Activated CD4-positive, alpha-beta T cell treated with anti-CD3 and anti-CD28 coated beads, Interleukin-2, amount 50 U/mL, for 48 hours (primary cell): Measurements from ENCODE around the gene ZNF664.

ENCODE experiments used
- DNase-seq, 2 experiments: peaks; one replicate each; pipeline ENCODE4 v3.0.0-alpha.2; 2020

ZNF664 gene

DNA sequence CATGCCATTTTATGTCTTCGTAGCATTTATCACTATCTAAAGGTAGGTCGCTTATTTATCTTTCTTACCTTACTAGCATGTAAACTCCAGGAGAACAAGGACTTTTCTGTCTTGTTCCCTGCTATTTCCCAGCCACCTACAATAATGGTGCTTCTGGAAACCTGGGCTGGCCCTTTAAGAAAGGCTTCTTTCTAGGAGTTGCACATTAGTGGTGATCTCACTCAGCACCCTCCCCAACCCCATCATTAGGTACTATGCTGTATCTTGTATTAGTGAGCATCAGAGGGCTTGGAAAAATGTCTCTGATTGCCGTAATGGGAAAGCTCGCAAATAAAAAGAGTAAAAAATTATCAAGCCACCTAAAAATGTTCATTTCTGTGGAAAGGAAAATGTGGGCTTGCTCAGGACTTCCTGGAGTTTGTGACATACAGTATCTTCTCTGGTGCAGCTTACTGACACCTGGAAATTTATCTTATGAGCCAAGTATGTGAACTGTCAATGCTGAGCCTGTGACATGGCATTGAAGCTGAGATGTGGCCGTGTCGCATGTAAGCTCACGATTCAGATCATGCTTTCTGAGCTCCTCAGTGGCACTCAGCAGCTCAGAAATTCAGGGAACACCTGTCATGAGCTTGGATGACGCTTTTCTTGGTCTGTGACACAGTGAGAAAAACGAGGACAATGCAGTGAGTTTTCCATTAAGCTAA lies 12.8 kb upstream of the ZNF664 start:
- DNase-seq, result no peak

DNA sequence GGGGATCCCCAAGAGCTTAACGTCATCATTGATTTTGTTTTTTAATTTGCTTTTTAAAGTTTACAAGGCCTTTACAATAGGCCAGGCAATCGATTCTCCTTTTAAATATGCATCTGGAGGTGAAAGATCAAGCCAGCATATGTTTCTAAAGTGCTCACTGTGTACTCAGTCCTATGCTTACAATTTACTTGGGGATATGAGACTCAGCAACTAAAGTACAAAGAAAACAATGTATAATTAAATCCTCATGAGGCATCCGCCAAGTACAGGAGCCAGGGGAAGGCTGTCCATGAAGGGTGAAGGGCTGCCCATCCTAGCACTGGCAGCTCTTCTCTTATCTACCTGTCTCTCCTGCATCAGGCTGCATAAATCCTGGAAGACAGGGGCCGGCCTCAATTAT lies 12.2 kb upstream of the ZNF664 start:
- DNase-seq, result no peak

GRCh38 chr12:123961585-123962345 lies 11.2 kb upstream of the ZNF664 start:
- DNase-seq, result no peak

DNA sequence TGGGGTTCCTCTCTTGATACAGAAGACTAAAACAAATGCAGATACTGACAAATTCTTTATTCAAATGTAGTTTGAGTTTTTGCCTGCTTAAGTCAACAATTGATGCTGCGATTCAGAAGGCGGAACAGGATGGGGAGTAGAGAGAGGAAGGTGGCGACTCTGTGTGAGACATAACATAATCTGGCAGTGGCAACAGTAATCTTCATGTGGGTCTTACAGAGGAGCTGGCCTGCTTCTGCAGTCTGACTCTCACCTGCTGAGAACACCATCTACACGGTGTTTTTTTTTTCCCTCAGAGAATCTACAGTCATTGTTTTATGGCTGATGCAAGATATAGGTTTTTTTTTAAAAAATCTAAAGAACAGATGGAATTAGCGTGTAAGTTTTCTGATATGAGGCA lies 10.5 kb upstream of the ZNF664 start:
- DNase-seq, result no peak

- no peak for DNase-seq
Measured at GRCh38 chr12:123963821-123964220, 9.2 kb upstream of the ZNF664 start.

GRCh38 chr12:123965382-123965781 lies 7.6 kb upstream of the ZNF664 start:
- DNase-seq, result no peak

GRCh38 chr12:123966596-123966995 lies 6.4 kb upstream of the ZNF664 start:
- no peak for DNase-seq

DNA sequence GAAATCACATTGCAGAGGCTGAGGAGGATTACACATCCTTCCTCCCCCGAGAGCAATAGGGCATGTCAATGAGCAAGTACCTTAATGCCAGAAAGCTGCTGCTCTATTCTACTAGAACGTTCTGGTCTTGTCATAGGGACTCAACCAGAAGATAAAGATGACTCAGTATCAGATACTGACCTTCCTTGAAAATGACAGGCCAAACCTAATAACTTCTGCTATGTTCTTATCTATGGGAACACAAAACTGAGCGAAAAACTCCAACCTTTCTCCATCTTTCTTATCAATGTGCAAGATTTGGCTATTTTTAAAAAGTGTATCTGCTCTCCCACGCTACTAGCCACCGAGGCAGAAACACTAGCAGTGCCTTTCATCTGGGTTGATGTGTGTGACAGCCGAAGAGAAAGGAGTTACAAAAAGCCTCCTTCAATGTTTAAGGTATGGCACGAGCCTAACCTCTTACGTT lies 5.9 kb upstream of the ZNF664 start:
- no peak for DNase-seq

DNA sequence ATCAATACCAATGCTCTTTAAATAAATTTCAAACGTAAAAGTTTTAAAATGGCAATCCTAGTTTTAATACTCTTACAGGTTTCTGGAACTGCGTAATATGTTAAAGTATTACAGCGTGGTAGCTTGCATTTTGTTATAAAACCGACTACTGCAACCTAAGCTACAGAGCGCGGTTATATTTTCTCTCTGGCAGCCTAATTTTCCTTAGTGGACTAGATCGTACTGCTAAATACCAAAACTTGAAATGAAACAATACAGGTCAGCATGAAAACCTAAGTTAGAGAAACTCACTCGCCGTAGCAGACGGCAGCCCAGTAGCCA lies 1.6 kb upstream of the ZNF664 start:
- no peak for DNase-seq

GRCh38 chr12:123971770-123972456 lies 1.1 kb upstream of the ZNF664 start:
- DNase-seq, result peak; percentile 37 to 39

DNA sequence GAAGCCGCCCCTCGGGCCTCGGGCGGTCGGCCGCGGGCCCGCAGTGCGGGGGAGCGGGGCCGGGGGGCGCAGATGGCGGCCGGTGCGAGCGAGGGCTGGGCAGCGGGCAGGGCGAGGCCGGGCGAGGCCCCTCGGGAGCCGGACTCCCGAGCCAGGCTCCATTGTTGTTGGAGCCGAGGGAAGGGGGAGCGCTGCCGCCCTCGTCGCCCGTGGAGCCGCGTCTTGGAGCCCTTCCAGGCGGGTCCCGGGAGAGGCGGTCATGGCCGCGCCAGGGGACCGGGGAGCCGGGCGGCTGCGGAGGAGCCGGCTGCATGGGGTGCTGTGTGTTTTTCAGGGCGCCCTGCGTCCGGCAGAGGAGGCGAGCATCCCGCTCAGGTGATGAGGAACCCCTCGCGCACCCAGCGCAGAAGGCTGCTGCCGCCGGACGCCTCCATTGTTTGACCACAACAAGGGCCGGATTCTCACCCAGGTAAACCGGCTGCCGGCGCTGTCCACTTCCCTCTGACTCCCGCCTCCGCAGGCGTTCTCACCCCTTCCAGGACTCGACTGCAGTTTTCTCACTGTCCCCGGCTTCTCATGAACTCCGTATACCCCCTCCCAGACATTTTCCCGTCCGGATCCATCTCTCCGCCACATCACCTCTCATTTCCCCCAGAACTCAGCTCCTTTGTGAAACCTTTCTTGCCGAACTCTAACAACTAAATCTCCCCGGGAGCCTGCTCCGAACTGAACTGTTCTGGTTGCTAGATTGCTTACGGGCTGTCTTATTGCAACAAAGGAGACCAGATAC lies 732 bp downstream of the ZNF664 start:
- DNase-seq, result peak; percentile 19 to 35

DNA sequence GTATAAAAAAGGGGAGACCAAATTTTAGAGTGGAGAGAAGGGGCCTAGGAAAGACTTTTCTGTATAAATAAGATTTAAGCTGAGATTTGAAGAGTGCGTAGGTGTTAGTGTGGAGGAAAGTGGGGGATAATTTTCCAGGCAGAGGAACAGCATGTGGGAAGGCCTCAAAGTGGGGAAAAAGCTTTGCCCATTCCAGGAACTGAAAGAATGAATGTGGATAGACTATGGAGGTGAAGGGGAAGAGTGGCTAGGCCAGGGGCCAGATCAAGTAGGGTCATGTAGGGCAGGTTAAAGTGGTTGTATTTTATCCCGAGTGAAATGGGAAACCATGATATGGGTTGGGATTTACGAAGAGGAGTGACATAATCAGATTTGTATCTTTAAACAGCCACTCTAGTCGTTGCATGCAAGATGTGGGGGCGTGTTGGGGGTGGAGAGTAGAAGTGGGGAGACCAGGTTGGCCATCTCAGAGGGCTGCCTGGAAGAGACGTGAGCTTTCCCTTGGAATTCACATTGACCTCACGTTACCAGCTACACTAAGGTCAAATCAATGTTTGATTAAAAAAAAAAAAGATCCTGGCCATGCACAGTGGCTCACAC lies 3.3 kb downstream of the ZNF664 start:
- DNase-seq, result no peak

DNA sequence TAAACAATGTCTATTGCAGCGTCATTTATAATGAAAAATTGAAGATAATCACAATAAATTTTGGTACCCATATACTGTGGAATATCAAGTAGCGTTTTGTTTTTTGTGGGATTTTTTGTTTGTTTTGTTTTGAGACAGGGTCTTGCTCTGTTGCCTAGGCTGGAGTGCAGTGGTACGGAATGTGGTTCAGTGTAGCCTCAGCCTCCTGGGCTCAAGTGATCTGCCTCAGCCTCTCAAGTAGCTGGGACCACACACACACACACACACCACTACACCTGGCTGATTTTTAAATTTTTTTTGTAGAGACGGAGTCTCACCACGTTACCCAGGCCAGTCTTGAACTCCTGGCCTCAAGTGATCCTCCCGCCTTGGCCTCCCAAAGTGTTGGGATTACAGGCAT lies 6.6 kb downstream of the ZNF664 start:
- DNase-seq, result no peak

DNA sequence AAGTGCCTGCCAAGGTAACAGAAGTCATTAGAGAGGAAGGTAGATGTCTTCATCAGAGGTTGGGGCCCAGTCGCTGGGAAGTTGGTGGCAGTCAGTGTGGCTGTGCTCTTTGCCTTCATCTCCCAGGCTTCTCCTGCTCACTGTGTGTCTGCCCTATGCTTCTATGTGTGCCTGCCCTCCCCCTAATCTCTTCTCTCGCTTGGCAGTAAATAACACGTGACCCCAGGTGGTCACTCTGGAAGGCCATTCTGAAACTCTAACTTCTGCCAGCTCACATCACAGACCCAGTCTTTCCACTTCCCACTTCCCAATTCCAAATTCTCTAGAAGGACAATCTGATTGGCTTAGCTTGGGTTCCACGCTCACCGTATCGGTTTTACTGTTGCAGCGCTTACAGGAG lies 9.3 kb downstream of the ZNF664 start:
- no peak for DNase-seq

DNA sequence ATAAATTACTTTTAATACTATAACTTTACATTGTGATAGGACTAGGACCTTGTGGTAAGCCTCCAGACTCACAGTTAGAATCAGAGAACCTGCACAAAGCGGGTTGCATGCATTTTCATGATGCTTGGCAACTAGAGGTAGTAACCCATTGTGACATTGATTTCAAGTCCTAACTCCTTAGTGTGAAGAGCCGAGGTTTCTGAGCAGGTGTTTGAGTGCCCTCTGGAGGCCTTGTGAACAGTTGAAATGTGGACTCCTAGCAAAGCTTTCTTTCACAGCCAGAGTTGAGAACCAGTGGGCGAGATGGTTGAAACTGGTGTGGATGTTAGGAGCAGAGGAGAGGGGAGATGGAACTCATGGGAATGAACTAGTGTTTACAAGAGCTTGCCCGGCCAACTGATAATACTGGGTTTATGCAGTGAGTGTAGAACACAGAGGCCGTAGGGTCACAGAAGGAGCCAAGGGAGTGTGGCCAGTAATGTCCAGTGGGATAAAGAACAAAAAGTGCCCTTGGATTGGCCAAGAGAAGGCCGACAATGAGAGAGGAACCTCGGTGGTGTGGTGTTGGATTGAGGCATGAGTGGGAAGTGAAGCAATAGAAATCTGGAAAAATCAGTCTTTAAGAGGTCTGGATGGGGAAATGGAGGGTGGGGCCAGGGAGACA lies 10.9 kb downstream of the ZNF664 start:
- DNase-seq, result peak in 1 of 2 experiments; percentile 26

GRCh38 chr12:123984903-123985302 lies 11.9 kb downstream of the ZNF664 start:
- DNase-seq, result no peak

DNA sequence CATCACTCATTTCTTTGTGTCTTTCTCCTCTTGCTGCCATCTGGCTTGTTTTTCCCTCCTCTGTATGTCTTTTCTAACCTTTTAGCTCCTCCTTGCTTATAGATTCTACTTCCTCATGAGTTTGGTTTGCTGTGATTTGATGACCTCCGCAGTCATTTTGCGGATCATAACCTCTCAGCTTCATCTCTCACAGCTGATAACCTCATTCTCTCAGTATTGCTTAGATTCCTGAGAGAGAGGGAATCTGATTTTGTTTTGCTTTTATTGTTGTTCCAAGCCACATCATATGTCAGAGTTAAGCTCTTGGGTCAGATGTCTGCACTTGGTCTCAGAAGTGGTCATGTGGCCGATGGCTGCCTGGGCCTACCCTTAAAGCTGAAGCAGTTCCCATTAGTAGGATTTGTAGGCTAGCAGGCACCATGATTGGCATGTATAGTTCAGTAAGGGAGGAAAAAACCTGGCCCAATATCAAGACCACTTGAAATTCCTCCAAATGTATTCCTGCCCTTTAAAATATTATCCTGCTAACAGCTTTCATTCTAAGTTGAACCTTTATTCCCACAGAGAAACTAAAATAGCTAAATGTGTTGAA lies 13.5 kb downstream of the ZNF664 start:
- DNase-seq, result no peak

- DNase-seq, result no peak
Measured at GRCh38 chr12:123987022-123987421, 14.0 kb downstream of the ZNF664 start.

GRCh38 chr12:123989168-123989567 lies 16.2 kb downstream of the ZNF664 start:
- DNase-seq, result no peak

DNA sequence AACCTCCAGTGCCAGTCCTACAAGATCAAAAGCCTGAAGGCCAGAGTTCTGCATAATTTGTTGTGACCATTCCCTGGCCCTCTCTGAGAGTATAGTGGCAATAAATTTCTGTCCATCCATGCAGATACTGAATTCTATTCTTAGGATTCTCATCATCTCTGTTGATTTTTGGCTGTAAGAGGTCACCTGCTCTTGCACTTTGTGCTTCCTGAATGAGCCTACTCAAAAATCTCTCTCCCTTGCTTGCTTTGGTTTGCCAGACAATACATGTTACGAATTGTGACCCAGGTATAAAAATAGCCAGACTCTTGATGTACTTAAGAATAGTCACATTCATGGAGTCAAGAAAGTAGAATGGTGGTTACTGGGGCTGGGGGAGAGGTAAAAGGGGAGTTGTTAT lies 16.7 kb downstream of the ZNF664 start:
- DNase-seq, result no peak

DNA sequence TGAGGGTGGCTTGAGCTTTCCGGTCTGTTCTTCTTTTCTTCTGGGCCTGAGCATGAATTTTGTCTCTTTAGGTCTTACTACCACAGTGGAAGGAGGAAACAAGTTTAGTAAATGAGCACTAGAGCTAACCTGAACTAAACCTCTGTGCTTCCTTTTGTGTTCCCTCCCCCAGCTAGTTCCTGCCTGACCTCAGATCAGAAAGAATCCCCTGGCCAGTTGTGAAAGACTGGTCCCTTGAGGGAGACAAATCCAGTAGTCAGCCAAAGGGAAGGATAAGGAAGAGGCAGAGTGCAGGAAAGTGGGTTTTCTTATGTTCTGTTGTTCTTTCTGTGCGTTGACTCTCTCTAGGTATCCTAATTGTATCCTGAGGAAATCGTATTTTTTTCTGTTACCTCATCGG lies 17.5 kb downstream of the ZNF664 start:
- no peak for DNase-seq
